ENCODE measurements around the gene BAZ2B. TPM values are rescaled to one million over a fixed set of nuclear protein-coding genes. Genes with fewer than 3 reads are reported as not detected.
"Not testable (repeated sequence)": the region's sequence is repeated elsewhere in the genome, so short reads cannot be mapped to it uniquely, and the experiment has no call there.

Gene BAZ2B
- total RNA-seq, 1 donor from 2014 or later: 37.8 TPM

DNA sequence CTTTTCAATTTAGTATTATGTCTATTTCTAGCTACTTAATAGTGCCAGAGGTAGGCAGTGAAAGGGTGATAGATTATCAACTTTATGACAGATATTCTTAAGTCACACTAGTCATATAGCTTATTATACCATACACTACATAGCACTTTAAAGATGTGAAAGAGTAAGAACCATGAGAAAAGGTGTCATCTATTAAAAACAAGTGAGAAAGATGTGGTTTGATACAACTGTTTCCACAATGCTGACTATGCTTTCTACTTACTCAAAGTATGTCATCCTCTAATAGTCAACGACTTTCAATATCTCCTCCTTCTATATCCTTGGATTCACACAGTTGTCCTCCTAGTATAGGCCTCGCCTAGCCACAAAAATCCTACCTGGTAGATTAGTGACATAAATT, 196.9 kb downstream of the BAZ2B start:
- peaks cover 17% of the 10 kb centered on the region for H3K36me3 Mint-ChIP-seq (ENCODE audit: low read depth)
- H3K4me3 Mint-ChIP-seq (ENCODE audit: unreplicated experiment): no peak overlapping the region
- H3K9me3 Mint-ChIP-seq (ENCODE audit: low read depth): peaks cover 8% of the 10 kb centered on the region
- H3K4me1 Mint-ChIP-seq (ENCODE audit: low read depth): no peaks in the 10 kb centered on the region
- H3K27me3 Mint-ChIP-seq (ENCODE audit: low read depth): no peaks in the 10 kb centered on the region
- no peak for DNase-seq (ENCODE audit: low spot score)
- TF ChIP-seq, protein P1, sequence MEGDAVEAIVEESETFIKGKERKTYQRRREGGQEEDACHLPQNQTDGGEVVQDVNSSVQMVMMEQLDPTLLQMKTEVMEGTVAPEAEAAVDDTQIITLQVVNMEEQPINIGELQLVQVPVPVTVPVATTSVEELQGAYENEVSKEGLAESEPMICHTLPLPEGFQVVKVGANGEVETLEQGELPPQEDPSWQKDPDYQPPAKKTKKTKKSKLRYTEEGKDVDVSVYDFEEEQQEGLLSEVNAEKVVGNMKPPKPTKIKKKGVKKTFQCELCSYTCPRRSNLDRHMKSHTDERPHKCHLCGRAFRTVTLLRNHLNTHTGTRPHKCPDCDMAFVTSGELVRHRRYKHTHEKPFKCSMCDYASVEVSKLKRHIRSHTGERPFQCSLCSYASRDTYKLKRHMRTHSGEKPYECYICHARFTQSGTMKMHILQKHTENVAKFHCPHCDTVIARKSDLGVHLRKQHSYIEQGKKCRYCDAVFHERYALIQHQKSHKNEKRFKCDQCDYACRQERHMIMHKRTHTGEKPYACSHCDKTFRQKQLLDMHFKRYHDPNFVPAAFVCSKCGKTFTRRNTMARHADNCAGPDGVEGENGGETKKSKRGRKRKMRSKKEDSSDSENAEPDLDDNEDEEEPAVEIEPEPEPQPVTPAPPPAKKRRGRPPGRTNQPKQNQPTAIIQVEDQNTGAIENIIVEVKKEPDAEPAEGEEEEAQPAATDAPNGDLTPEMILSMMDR (IDR thresholded peaks at IDR 0.05): no peak
- H3K27ac Mint-ChIP-seq (ENCODE audit: unreplicated experiment): no peak overlapping the region

GRCh38 chr2:159411460-159411859, 204.9 kb downstream of the BAZ2B start:
- H3K27ac Mint-ChIP-seq (ENCODE audit: unreplicated experiment): no peak overlapping the region
- no peaks in the 10 kb centered on the region for H3K4me1 Mint-ChIP-seq (ENCODE audit: low read depth)
- peaks cover 7% of the 10 kb centered on the region for H3K36me3 Mint-ChIP-seq (ENCODE audit: low read depth)
- H3K9me3 Mint-ChIP-seq (ENCODE audit: low read depth): no peaks in the 10 kb centered on the region
- no peak overlapping the region for H3K4me3 Mint-ChIP-seq (ENCODE audit: unreplicated experiment)
- DNase-seq (ENCODE audit: low spot score): no peak
- TF ChIP-seq, protein P1 (IDR thresholded peaks at IDR 0.05): no peak
- no peaks in the 10 kb centered on the region for H3K27me3 Mint-ChIP-seq (ENCODE audit: low read depth)

DNA sequence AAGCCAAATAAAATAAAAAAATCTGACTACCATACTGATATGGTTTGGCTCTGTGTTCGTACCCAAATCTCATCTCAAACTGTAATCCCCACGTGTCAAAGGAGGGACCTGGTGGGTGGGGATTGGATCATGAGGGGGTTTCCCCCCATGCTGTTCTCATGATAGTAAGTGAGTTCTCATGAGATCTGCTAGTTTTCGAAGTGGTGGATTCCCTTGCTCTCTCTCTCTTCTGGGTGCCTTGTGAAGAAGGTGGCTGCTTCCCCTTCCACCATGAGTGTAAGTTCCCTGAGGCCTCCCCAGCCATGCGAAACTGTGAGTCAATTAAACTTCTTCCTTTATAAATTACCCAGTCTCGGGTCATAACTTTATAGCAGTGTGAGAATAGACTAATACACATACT, 206.1 kb downstream of the BAZ2B start:
- TF ChIP-seq, protein P1 (IDR thresholded peaks at IDR 0.05): no peak
- H3K4me1 Mint-ChIP-seq (ENCODE audit: low read depth): no peaks in the 10 kb centered on the region
- no peak overlapping the region for H3K4me3 Mint-ChIP-seq (ENCODE audit: unreplicated experiment)
- no peak overlapping the region for H3K27ac Mint-ChIP-seq (ENCODE audit: unreplicated experiment)
- no peaks in the 10 kb centered on the region for H3K27me3 Mint-ChIP-seq (ENCODE audit: low read depth)
- H3K36me3 Mint-ChIP-seq (ENCODE audit: low read depth): peaks cover 9% of the 10 kb centered on the region
- no peaks in the 10 kb centered on the region for H3K9me3 Mint-ChIP-seq (ENCODE audit: low read depth)
- DNase-seq (ENCODE audit: low spot score): no peak

- Mint-ChIP-seq H3K36me3 (ENCODE audit: low read depth) (peaks cover 12% of the 10 kb centered on the region), H3K9me3 (ENCODE audit: low read depth) (no peaks in the 10 kb centered on the region), H3K4me1 (ENCODE audit: low read depth) (no peaks in the 10 kb centered on the region), H3K4me3 (ENCODE audit: unreplicated experiment) (no peak overlapping the region), H3K27me3 (ENCODE audit: low read depth) (no peaks in the 10 kb centered on the region), H3K27ac (ENCODE audit: unreplicated experiment) (no peak overlapping the region)
- TF ChIP-seq, protein P1 (IDR thresholded peaks at IDR 0.05): no peak
- no peak for DNase-seq (ENCODE audit: low spot score)
Measured at GRCh38 chr2:159409116-159409800, 207.1 kb downstream of the BAZ2B start.

GRCh38 chr2:159402790-159403189, 213.6 kb downstream of the BAZ2B start:
- H3K36me3 Mint-ChIP-seq (ENCODE audit: low read depth): peaks cover 7% of the 10 kb centered on the region
- no peak overlapping the region for H3K4me3 Mint-ChIP-seq (ENCODE audit: unreplicated experiment)
- H3K27me3 Mint-ChIP-seq (ENCODE audit: low read depth): no peaks in the 10 kb centered on the region

GRCh38 chr2:159402160-159402559, 214.2 kb downstream of the BAZ2B start:
- H3K36me3 Mint-ChIP-seq (ENCODE audit: low read depth); H3K27me3 Mint-ChIP-seq (ENCODE audit: low read depth); H3K27ac Mint-ChIP-seq (ENCODE audit: unreplicated experiment); H3K9me3 Mint-ChIP-seq (ENCODE audit: low read depth); H3K4me3 Mint-ChIP-seq (ENCODE audit: unreplicated experiment); DNase-seq (ENCODE audit: low spot score); H3K4me1 Mint-ChIP-seq (ENCODE audit: low read depth): not testable (repeated sequence)

More at GRCh38 chr2:159402790-159403189, 213.6 kb downstream of the BAZ2B start:
- Mint-ChIP-seq H3K27ac (ENCODE audit: unreplicated experiment) (no peak overlapping the region), H3K9me3 (ENCODE audit: low read depth) (no peaks in the 10 kb centered on the region), H3K4me1 (ENCODE audit: low read depth) (peaks cover 10% of the 10 kb centered on the region)
- TF ChIP-seq, protein P1 (IDR thresholded peaks at IDR 0.05): no peak
- DNase-seq (ENCODE audit: low spot score): no peak
